ENCODE results near the gene BAIAP2. TPM values are rescaled to one million over a fixed set of nuclear protein-coding genes. Genes with fewer than 3 reads are reported as not detected.

The BAIAP2 gene
- total and polyA plus RNA-seq, 2 donors from 2014 or later, result 44.5 to 45.8 TPM

DNA sequence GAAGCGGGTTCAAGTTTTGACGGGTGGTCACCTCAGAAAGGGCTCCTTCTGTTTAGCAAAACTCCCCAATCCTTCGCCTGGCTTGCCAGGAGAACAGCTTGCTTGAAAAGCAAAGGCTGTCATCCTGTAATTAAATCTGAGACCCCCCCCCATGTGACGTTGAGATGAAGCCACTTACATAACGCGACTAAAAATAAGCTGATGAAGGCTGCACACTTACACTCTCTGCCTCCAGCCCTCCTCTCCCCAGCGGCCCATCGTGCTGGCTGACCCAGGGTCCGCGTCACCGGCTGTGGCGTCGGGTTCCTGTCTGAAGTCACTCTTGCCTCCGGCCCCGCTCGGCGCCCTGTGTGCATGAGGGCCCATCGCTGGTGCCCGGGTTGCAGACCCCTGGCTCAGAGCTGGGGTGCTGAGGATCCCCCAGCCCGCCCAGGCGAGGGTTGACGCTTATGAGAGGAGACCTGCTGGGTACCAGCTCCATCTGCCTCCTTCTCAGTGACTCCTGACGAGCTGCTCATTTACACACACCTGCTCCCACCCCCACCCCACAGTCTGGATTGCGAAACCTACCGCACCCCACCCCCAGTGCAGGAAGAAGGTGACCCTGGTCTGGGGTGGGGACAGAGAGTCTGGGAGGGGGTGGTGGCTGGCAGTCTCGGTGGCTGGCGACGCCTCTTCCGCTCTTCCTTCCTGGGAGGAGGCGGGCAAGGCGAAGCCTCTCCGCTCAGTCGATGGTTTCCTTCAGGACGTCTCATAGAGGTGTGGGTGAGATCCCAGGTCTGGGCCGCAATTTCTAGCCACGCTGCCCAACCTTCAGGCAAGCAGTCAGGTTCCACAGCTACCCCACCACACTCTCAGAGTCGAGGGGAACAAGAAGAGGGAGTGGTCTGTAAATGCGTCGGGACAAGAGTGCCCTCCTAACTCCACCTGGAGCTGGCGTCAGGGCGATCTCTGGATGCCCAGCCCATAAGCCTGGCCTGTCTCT is 3.1 kb upstream of the BAIAP2 start:
- peaks cover 0 to 4% (median 0%) of the 10 kb centered on the region in 3 donors for H3K36me3 ChIP-seq (ENCODE audit: control insufficient read depth in 2 of 3, insufficient read depth in 3 of 3, low read length in 3 of 3)
- peaks cover 0 to 45% (median 13%) of the 10 kb centered on the region in 3 donors for H3K4me1 ChIP-seq (ENCODE audit: control insufficient read depth in 2 of 3, insufficient read depth in 2 of 3, low read depth in 1 of 3, low read length in 3 of 3)
- H3K9ac ChIP-seq (ENCODE audit: low read length in 3 of 3), result peak overlapping the region in 2 of 3 donors; percentile 5 to 56
- H3K27ac ChIP-seq (ENCODE audit: low read depth in 2 of 2, low read length in 2 of 2), result peak overlapping the region; percentile 85 to 93
- peak in 2 of 5 donors; percentile 59 to 83 for DNase-seq
- no peak for TF ChIP-seq CTCF (IDR thresholded peaks at IDR 0.05; ENCODE audit: borderline replicate concordance, extremely low read depth, insufficient read depth)
- FAIRE-seq, result no peak
- H3K9me3 ChIP-seq (ENCODE audit: control insufficient read depth in 2 of 3, insufficient read depth in 1 of 3, low read length in 3 of 3), result no peaks in the 10 kb centered on the region
- peak overlapping the region in 2 of 3 donors; percentile 2 to 35 for H3K4me3 ChIP-seq (ENCODE audit: low read length in 3 of 3)
- no peaks in the 10 kb centered on the region for H3K27me3 ChIP-seq (ENCODE audit: control insufficient read depth, insufficient read depth, low read length)
- intact Hi-C loops (cut with DNase I), result no loop called here

- Histone ChIP-seq H3K4me3 (ENCODE audit: low read length in 3 of 3) (no peak overlapping the region), H3K27ac (ENCODE audit: low read depth in 2 of 2, low read length in 2 of 2) (no peak overlapping the region), H3K36me3 (ENCODE audit: control insufficient read depth in 2 of 3, insufficient read depth in 3 of 3, low read length in 3 of 3) (peaks cover 0 to 4% (median 0%) of the 10 kb centered on the region in 3 donors), H3K4me1 (ENCODE audit: control insufficient read depth in 2 of 3, insufficient read depth in 2 of 3, low read depth in 1 of 3, low read length in 3 of 3) (peaks cover 0 to 45% (median 13%) of the 10 kb centered on the region in 3 donors), H3K27me3 (ENCODE audit: control insufficient read depth, insufficient read depth, low read length) (no peaks in the 10 kb centered on the region), H3K9ac (ENCODE audit: low read length in 3 of 3) (no peak overlapping the region), H3K9me3 (ENCODE audit: control insufficient read depth in 2 of 3, insufficient read depth in 1 of 3, low read length in 3 of 3) (no peaks in the 10 kb centered on the region)
- FAIRE-seq (no peak), DNase-seq (peak in 2 of 5 donors; percentile 53 to 78)
- TF ChIP-seq CTCF (IDR thresholded peaks at IDR 0.05; ENCODE audit: borderline replicate concordance, extremely low read depth, insufficient read depth), result no peak
- intact Hi-C loops (cut with DNase I), result no loop called here
Observed at GRCh38 chr17:81032641-81033480, 2.1 kb upstream of the BAIAP2 start.

DNA sequence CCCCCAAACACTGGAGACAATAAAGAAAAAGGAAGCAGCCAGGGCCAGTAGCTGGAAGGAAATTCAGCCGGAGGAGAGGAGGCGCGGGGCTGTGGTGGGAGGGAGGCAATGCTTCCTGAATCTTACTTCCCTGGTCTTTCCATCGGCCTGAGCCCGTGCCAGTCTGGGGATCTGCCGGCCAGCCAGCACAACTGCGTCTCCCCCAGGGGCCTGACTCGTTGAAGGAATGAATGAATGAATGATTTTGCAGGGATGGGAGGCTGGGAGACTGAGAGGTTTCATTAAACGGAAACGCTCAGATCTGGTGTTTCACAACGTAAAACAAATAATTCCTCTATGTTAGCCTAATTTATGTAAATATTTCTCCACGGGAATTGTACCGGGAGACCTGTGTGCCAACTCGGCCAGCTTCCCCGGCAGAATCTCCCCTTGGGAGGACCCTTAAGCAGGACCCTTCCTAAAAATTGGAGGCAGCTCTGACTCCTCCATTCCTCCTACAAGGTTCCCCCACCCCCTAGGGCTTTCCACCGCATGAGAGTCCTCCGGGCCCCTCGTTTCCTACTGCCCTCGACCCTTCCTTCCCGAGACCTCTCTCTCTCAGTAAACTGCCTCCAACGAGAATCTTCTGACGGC is 1.3 kb upstream of the BAIAP2 start:
- Histone ChIP-seq H3K9me3 (ENCODE audit: control insufficient read depth in 2 of 3, insufficient read depth in 1 of 3, low read length in 3 of 3) (no peaks in the 10 kb centered on the region), H3K27ac (ENCODE audit: low read depth in 2 of 2, low read length in 2 of 2) (no peak overlapping the region), H3K4me1 (ENCODE audit: control insufficient read depth in 2 of 3, insufficient read depth in 2 of 3, low read depth in 1 of 3, low read length in 3 of 3) (peaks cover 0 to 49% (median 20%) of the 10 kb centered on the region in 3 donors), H3K9ac (ENCODE audit: low read length in 3 of 3) (peak overlapping the region; percentile 15 to 69 (median 37)), H3K27me3 (ENCODE audit: control insufficient read depth, insufficient read depth, low read length) (no peaks in the 10 kb centered on the region), H3K36me3 (ENCODE audit: control insufficient read depth in 2 of 3, insufficient read depth in 3 of 3, low read length in 3 of 3) (peaks cover 0 to 4% (median 0%) of the 10 kb centered on the region in 3 donors), H3K4me3 (ENCODE audit: low read length in 3 of 3) (peak overlapping the region; percentile 62 to 73 (median 73))
- FAIRE-seq (no peak), DNase-seq (peak in 1 of 5 donors; percentile 63)
- TF ChIP-seq CTCF (IDR thresholded peaks at IDR 0.05; ENCODE audit: borderline replicate concordance, extremely low read depth, insufficient read depth), result no peak
- intact Hi-C loops (cut with DNase I), result no loop called here

Data from kidney (tissue), 14 donors.